Kidney (tissue), 14 donors: ENCODE results near the gene PKN1. TPM values are rescaled to one million over a fixed set of nuclear protein-coding genes. Genes with fewer than 3 reads are reported as not detected.
A peak's percentile ranks its signal among the peaks of the same experiment; 100 is the strongest.

Experiments used
- DNase-seq, 5 donors: peaks; one replicate each; pipeline ENCODE4 v3.0.0-alpha.2; 2013 to 2020
- FAIRE-seq: peaks from 2 replicates; lab custom pipeline; 2012; peaks lifted over from hg19 to GRCh38; lab: Jason Lieb, UNC
- H3K27ac ChIP-seq, 2 donors: one replicate each; pipeline ENCODE4 v1.7.0; 2013; ENCODE audit warnings: low read depth in 2 of 2, low read length in 2 of 2, inconsistent platforms in 1 of 2
- H3K27me3 ChIP-seq: one replicate; pipeline ENCODE4 v1.7.1; 2013; ENCODE audit warnings: low read length, inconsistent platforms; ENCODE audit not compliant: control insufficient read depth, insufficient read depth
- H3K36me3 ChIP-seq, 3 donors: one replicate each; pipeline versions ENCODE4 v1.7.0 to v1.7.1; 2013; ENCODE audit warnings: low read length in 3 of 3, control low read depth in 1 of 3, inconsistent platforms in 1 of 3; ENCODE audit not compliant: insufficient read depth in 3 of 3, control insufficient read depth in 2 of 3
- H3K4me1 ChIP-seq, 3 donors: one replicate each; pipeline versions ENCODE4 v1.7.0 to v1.7.1; 2013; ENCODE audit warnings: low read length in 3 of 3, inconsistent platforms in 1 of 3, low read depth in 1 of 3; ENCODE audit not compliant: control insufficient read depth in 2 of 3, insufficient read depth in 2 of 3
- H3K4me3 ChIP-seq, 3 donors: one replicate each; pipeline versions ENCODE4 v1.7.0 to v1.8.1; 2013; ENCODE audit warnings: low read length in 3 of 3, control low read depth in 1 of 3, inconsistent platforms in 1 of 3
- H3K9ac ChIP-seq, 3 donors: one replicate each; pipeline versions ENCODE4 v1.7.0 to v1.7.1; 2013; ENCODE audit warnings: low read length in 3 of 3, control low read depth in 1 of 3, inconsistent platforms in 1 of 3
- H3K9me3 ChIP-seq, 3 donors: one replicate each; pipeline versions ENCODE4 v1.7.0 to v1.7.1; 2013; ENCODE audit warnings: low read length in 3 of 3, control low read depth in 1 of 3, inconsistent platforms in 1 of 3; ENCODE audit not compliant: control insufficient read depth in 2 of 3, insufficient read depth in 1 of 3
- intact Hi-C: fragments of 100-400 bp; cut with DNase I; formaldehyde crosslinking; loops from one replicate; pipeline ENCODE4 v1.11.1; 2022
- polyA plus RNA-seq: library from polyadenylated mRNA; stranded (reverse); fragments of 350-450 nt; fragmentation: Illumina TruSeq; extraction: RNeasy Lipid Tissue Mini Kit (QIAGEN cat#74804); gene quantifications from one replicate; pipeline ENCODE4 v1.2.3, GENCODE V29; 2014; ENCODE audit warnings: low read depth, low replicate concordance; ENCODE audit not compliant: insufficient read depth
- total RNA-seq: library from RNA; stranded (reverse); fragmentation: NEBNext Ultra II Directional; extraction: Animal tissue kit (Norgen Biotek cat#: 25700); gene quantifications from one replicate; pipeline ENCODE4 v1.2.1, GENCODE V29; 2021
- TF ChIP-seq, protein P1 (sequence below): IDR thresholded peaks from 3 replicates; pipeline ENCODE4 v1.5.1; 2012; ENCODE audit warnings: mild to moderate bottlenecking, moderate library complexity, borderline replicate concordance; ENCODE audit not compliant: insufficient read depth; ENCODE audit errors: extremely low read depth
- donor health status: control.
- donor health status: control.
- donor health status: control.
- donor health status: control.
- donor health status: control.
- donor health status: DM: yes; HTN: yes; CAD: no.
- donor health status: Normal renal cell carcinoma (clear cell type).

The PKN1 gene
- total and polyA plus RNA-seq, 2 donors from 2014 or later, result 67.7 to 103 TPM

DNA sequence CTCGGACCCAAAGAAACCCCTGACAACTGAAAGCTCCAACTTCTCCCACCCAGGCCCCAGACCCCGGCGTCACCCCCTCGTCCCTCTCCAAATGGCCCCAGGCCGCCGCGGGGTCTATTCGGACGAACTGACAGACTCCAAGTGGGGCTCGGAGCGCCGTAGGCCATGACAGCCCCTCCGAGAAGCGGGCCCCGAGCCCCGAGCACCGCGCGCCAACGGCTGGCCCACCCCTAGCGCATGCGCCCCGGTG is 14.3 kb upstream of the PKN1 start:
- peaks cover 0 to 13% (median 0%) of the 10 kb centered on the region in 3 donors for H3K4me1 ChIP-seq
- intact Hi-C loops, result no loop called here
- H3K9ac ChIP-seq, result peak overlapping the region; percentile 57 to 71 (median 69)
- FAIRE-seq (no peak), DNase-seq (peak in 1 of 5 donors; percentile 94)
- peak overlapping the region; percentile 78 for H3K4me3 ChIP-seq
- no peaks in the 10 kb centered on the region for H3K36me3 ChIP-seq
- H3K27ac ChIP-seq, result peak overlapping the region; percentile 95 to 97
- TF ChIP-seq, protein P1, sequence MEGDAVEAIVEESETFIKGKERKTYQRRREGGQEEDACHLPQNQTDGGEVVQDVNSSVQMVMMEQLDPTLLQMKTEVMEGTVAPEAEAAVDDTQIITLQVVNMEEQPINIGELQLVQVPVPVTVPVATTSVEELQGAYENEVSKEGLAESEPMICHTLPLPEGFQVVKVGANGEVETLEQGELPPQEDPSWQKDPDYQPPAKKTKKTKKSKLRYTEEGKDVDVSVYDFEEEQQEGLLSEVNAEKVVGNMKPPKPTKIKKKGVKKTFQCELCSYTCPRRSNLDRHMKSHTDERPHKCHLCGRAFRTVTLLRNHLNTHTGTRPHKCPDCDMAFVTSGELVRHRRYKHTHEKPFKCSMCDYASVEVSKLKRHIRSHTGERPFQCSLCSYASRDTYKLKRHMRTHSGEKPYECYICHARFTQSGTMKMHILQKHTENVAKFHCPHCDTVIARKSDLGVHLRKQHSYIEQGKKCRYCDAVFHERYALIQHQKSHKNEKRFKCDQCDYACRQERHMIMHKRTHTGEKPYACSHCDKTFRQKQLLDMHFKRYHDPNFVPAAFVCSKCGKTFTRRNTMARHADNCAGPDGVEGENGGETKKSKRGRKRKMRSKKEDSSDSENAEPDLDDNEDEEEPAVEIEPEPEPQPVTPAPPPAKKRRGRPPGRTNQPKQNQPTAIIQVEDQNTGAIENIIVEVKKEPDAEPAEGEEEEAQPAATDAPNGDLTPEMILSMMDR, result no peak
- no peaks in the 10 kb centered on the region for H3K27me3 ChIP-seq
- H3K9me3 ChIP-seq, result no peaks in the 10 kb centered on the region

DNA sequence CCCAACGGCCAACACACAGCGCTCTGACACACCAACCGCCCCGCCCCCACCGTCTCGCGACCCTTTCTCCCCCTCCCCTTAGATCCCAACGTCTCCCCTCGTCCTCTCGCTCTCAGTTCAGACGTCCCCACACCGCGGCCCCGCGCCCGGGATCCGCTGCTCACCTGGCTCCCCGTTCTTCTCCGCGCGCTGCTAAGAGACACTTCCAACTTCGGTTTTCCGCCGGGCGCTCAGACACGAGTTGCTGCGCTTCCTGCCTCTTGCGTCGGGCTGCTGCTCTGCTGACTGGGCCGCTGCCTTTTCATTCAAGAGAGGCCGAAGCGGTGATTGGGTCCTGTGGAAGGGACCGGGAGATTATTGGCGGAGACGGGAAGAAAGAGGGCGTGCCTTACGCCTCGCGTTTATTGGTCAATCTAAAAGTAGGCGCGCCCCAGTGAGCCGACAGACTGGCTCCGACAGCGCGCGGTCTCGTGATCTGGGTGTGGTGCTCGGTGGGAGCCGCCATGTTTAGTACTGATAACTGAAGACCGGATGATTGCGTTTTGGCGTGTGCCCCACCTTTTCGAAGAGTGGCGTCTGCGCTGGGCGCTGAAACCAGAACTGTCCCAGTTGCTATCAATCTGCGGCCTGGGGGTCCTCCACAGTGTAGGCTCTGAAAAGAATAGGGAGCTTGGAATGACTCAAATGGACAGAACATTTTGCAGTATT is 13.8 kb upstream of the PKN1 start, which contains the start of gene DDX39A:
Gene DDX39A, minus strand, starts transcription at position 236 of the 708 bp plus-strand sequence. CDS start 6,121 bp downstream, outside the sequence.
- peak within 1 kb of the TSS; percentile 78 for H3K4me3 ChIP-seq
- H3K27ac ChIP-seq, result peak within 1 kb of the TSS; percentile 95 to 97
- intact Hi-C loops, result no loop called here
- no peaks in the 10 kb centered on the region for H3K27me3 ChIP-seq
- peak; percentile 63 for FAIRE-seq
- no peaks in the 10 kb centered on the region for H3K9me3 ChIP-seq
- TF ChIP-seq, protein P1, result no peak
- peak; percentile 99 to 100 (median 99) for DNase-seq
- H3K9ac ChIP-seq, result peak within 1 kb of the TSS; percentile 57 to 71 (median 69)
- H3K4me1 ChIP-seq, result peaks cover 0 to 10% (median 0%) of the 10 kb centered on the region in 3 donors
- H3K36me3 ChIP-seq, result no peaks in the 10 kb centered on the region

DNA sequence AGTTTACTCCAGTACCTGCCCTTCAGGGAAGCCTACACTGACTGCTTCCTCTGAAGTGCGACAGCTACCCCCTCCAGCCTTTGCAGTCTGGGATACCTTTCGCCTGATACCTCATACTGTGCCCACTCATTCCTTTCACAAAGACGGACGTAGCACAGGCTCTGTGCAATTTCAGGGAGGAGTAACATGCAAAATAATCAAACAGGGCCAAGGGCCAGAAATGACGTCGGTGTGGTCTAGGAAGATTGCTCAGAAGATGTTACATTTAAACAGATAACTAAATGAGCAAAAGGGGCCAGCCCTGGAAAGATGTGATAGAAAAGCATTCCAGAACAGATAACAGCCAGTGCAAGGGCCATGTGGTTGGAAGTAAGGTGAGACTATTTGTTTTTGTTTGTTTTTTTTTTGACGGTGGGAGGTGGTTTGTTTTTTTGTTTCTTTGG is 7.4 kb upstream of the PKN1 start:
- intact Hi-C loops, result no loop called here
- Histone ChIP-seq H3K4me3 (no peak overlapping the region), H3K9ac (no peak overlapping the region), H3K27me3 (no peaks in the 10 kb centered on the region), H3K36me3 (no peaks in the 10 kb centered on the region), H3K4me1 (no peaks in the 10 kb centered on the region), H3K27ac (no peak overlapping the region), H3K9me3 (no peaks in the 10 kb centered on the region)
- FAIRE-seq (no peak), DNase-seq (no peak)
- TF ChIP-seq, protein P1, result no peak

DNA sequence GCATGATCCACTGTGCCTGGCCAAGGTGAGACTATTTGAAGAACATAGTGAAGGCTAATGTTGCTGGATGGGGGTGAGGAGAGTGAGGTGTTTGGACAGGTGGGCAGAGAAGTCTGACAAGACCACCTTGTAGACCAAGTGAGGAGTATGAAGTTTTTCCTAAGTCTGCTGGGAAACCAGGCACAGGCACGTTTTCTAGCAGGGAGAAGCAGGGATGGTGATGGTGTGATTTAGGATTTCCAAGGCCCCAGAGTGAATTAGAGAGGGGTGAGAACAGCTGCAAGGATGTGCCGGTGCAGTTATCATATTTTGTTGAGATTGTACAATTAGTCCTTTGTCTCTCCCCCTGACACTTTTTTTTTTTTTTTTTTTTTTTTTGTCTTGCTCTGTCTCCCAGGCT is 5.6 kb upstream of the PKN1 start:
- Histone ChIP-seq H3K9ac (no peak overlapping the region), H3K4me3 (no peak overlapping the region), H3K27me3 (no peaks in the 10 kb centered on the region), H3K9me3 (no peaks in the 10 kb centered on the region), H3K27ac (no peak overlapping the region), H3K36me3 (no peaks in the 10 kb centered on the region), H3K4me1 (no peaks in the 10 kb centered on the region)
- no peak for DNase-seq
- FAIRE-seq, result no peak
- TF ChIP-seq, protein P1, result no peak
- intact Hi-C loops, result no loop called here
